Measurements from ENCODE around the gene SMIM14.

DNA sequence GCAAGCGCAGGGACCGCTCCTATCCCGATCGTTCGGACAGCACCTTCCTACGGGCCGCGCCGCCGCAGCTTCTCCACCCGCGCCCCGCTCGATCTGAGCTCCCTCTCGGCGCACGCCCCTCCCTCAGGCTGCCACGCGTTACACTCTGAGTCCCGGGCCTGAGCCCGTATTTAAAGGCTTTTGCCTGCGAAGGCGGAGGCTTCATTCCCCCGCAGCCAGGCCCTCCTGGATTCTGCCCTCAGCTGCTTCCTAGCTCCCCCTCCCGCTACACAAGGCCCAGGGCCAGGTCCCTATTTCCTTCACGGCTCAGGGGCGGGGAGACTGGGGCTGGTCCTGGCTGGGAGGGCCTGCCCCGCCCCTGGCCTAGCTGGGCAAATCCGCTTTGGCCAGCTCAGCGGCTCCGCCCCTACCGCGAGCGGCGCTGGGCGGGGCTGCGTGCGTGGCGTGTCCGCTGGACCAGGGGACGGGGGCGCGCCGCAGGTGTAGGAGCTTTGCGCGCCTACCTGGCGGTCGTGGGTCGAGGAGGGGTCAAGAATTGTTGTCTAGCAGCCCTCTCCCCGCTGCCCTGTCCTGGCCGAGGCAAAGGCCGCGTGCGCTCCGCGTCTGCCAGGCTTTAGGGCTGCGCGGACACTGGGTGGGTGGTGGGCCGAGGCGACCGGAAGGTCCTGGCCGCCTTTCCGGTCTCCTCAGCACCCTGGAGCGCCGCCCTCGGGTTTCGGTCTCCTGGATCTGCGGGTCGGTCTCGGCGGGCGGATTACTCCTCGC is 111.2 kb downstream of the SMIM14 start, which contains the start of gene UGDH:
- TF ChIP-seq ZNF274 (IDR thresholded peaks at IDR 0.05; ENCODE audit: low read depth, low read length) (no peak), YY1 (IDR thresholded peaks at IDR 0.05; ENCODE audit: insufficient read depth, insufficient read length) (no peak), SUZ12 (IDR thresholded peaks at IDR 0.05; ENCODE audit: extremely low read depth, insufficient read depth, insufficient read length) (no peak)
